ENCODE data around the gene SNRPD2.
"Not testable (repeated sequence)": the region's sequence is repeated elsewhere in the genome, so short reads cannot be mapped to it uniquely, and the experiment has no call there.

Gene SNRPD2

GRCh38 chr19:45730368-45731288 is 38.9 kb upstream of the SNRPD2 start, which contains the start of gene FBXO46:
Gene FBXO46 (minus strand): TSS chr19:45730896. CDS start chr19:45713495, 17,401 bp downstream.
- Histone ChIP-seq H3K79me2 (ENCODE audit: insufficient read depth, low read depth) (peaks cover 49% of the 10 kb centered on the region), H3K4me2 (peak within 1 kb of the TSS; percentile 97), H3K9ac (peak within 1 kb of the TSS; percentile 56; the same call in 1 of the 2 replicates), H3K27me3 (ENCODE audit: insufficient read depth, low read depth) (no peaks in the 10 kb centered on the region), H4K20me1 (ENCODE audit: insufficient read depth) (no peaks in the 10 kb centered on the region), H3K27ac (peak within 1 kb of the TSS; percentile 16; the same call in 1 of the 2 replicates), H3K4me3 (IDR thresholded peaks at IDR 0.05; ENCODE audit: insufficient read depth, low read depth, low read length) (no peak within 1 kb of the TSS), H3K4me1 (ENCODE audit: low read depth, poor library complexity, severe bottlenecking) (peaks cover 28% of the 10 kb centered on the region), H2AFZ (ENCODE audit: low read depth) (peak within 1 kb of the TSS; percentile 87; the same call in 1 of the 2 replicates), H3K36me3 (ENCODE audit: insufficient read depth) (no peaks in the 10 kb centered on the region)
- no peak for TF ChIP-seq CTCF (conservative IDR thresholded peaks at IDR 0.05; ENCODE audit: low read depth, low read length)

GRCh38 chr19:45729800-45730290 is 38.1 kb upstream of the SNRPD2 start:
- Histone ChIP-seq H2AFZ (ENCODE audit: low read depth) (no peak overlapping the region), H3K27ac (peak overlapping the region; percentile 5; the same call in 1 of the 2 replicates)

GRCh38 chr19:45728683-45729082 is 36.9 kb upstream of the SNRPD2 start:
- H3K36me3 ChIP-seq (ENCODE audit: insufficient read depth); H3K9ac ChIP-seq; H4K20me1 ChIP-seq (ENCODE audit: insufficient read depth); H3K4me3 ChIP-seq (IDR thresholded peaks at IDR 0.05; ENCODE audit: insufficient read depth, low read depth, low read length); H3K4me2 ChIP-seq; H2AFZ ChIP-seq (ENCODE audit: low read depth); H3K27me3 ChIP-seq (ENCODE audit: insufficient read depth, low read depth); H3K27ac ChIP-seq: not testable (repeated sequence)
- H3K79me2 ChIP-seq (ENCODE audit: insufficient read depth, low read depth): peaks cover 68% of the 10 kb centered on the region
- peaks cover 28% of the 10 kb centered on the region for H3K4me1 ChIP-seq (ENCODE audit: low read depth, poor library complexity, severe bottlenecking)

More at GRCh38 chr19:45729800-45730290, 38.1 kb upstream of the SNRPD2 start:
- Histone ChIP-seq H3K27me3 (ENCODE audit: insufficient read depth, low read depth) (no peaks in the 10 kb centered on the region), H3K4me2 (peak overlapping the region; percentile 97), H3K36me3 (ENCODE audit: insufficient read depth) (no peaks in the 10 kb centered on the region), H4K20me1 (ENCODE audit: insufficient read depth) (no peaks in the 10 kb centered on the region), H3K4me3 (IDR thresholded peaks at IDR 0.05; ENCODE audit: insufficient read depth, low read depth, low read length) (no peak overlapping the region), H3K9ac (peak overlapping the region; percentile 56; the same call in 1 of the 2 replicates), H3K4me1 (ENCODE audit: low read depth, poor library complexity, severe bottlenecking) (peaks cover 28% of the 10 kb centered on the region), H3K79me2 (ENCODE audit: insufficient read depth, low read depth) (peaks cover 57% of the 10 kb centered on the region)
- no peak for TF ChIP-seq CTCF (conservative IDR thresholded peaks at IDR 0.05; ENCODE audit: low read depth, low read length)

GRCh38 chr19:45720065-45720464 is 28.3 kb upstream of the SNRPD2 start:
- Histone ChIP-seq H3K4me1 (ENCODE audit: low read depth, poor library complexity, severe bottlenecking) (peaks cover 26% of the 10 kb centered on the region), H3K79me2 (ENCODE audit: insufficient read depth, low read depth) (peaks cover 46% of the 10 kb centered on the region)
- not testable (repeated sequence) for H3K4me3 ChIP-seq (IDR thresholded peaks at IDR 0.05; ENCODE audit: insufficient read depth, low read depth, low read length); H3K36me3 ChIP-seq (ENCODE audit: insufficient read depth); H3K4me2 ChIP-seq; H2AFZ ChIP-seq (ENCODE audit: low read depth); H3K27me3 ChIP-seq (ENCODE audit: insufficient read depth, low read depth); H4K20me1 ChIP-seq (ENCODE audit: insufficient read depth); H3K9ac ChIP-seq; H3K27ac ChIP-seq

GRCh38 chr19:45717983-45718650 is 26.4 kb upstream of the SNRPD2 start:
- Histone ChIP-seq H3K9ac (peak overlapping the region; percentile 49; the same call in 1 of the 2 replicates), H3K4me3 (IDR thresholded peaks at IDR 0.05; ENCODE audit: insufficient read depth, low read depth, low read length) (no peak overlapping the region), H2AFZ (ENCODE audit: low read depth) (no peak overlapping the region), H3K27me3 (ENCODE audit: insufficient read depth, low read depth) (no peaks in the 10 kb centered on the region), H4K20me1 (ENCODE audit: insufficient read depth) (no peaks in the 10 kb centered on the region), H3K4me2 (peak overlapping the region; percentile 70), H3K36me3 (ENCODE audit: insufficient read depth) (peaks cover 2% of the 10 kb centered on the region; the same call in 1 of the 2 replicates), H3K27ac (peak overlapping the region; percentile 48), H3K79me2 (ENCODE audit: insufficient read depth, low read depth) (peaks cover 36% of the 10 kb centered on the region; the same call in 1 of the 2 replicates), H3K4me1 (ENCODE audit: low read depth, poor library complexity, severe bottlenecking) (peaks cover 29% of the 10 kb centered on the region)
- no peak for TF ChIP-seq CTCF (conservative IDR thresholded peaks at IDR 0.05; ENCODE audit: low read depth, low read length)
